GM21737 (cell line): ENCODE results near the gene MAP2K1.
"Not testable (repeated sequence)": the region's sequence is repeated elsewhere in the genome, so short reads cannot be mapped to it uniquely, and the experiment has no call there.

Experiments used
- ATAC-seq: cut with Tn5 transposase; IDR thresholded peaks from one replicate; pipeline ENCODE4 v1.9.1; 2021; ENCODE audit warnings: mild to moderate bottlenecking, moderate library complexity; ENCODE audit not compliant: unreplicated experiment

Gene MAP2K1

GRCh38 chr15:66472176-66472999, 85.7 kb downstream of the MAP2K1 start:
- ATAC-seq = peak; percentile 86

GRCh38 chr15:66474135-66474534, 87.4 kb downstream of the MAP2K1 start:
- ATAC-seq = no peak

GRCh38 chr15:66474963-66475362, 88.3 kb downstream of the MAP2K1 start:
- no peak for ATAC-seq

GRCh38 chr15:66476535-66476934, 89.8 kb downstream of the MAP2K1 start:
- no peak for ATAC-seq

GRCh38 chr15:66477011-66477410, 90.3 kb downstream of the MAP2K1 start:
- ATAC-seq = no peak

- ATAC-seq = no peak
Observed at GRCh38 chr15:66480267-66480666, 93.6 kb downstream of the MAP2K1 start.

GRCh38 chr15:66481107-66481856, 94.6 kb downstream of the MAP2K1 start:
- no peak for ATAC-seq

- ATAC-seq = no peak
Observed at GRCh38 chr15:66482539-66482938, 95.8 kb downstream of the MAP2K1 start.

- no peak for ATAC-seq
Observed at GRCh38 chr15:66483131-66483566, 96.4 kb downstream of the MAP2K1 start.

- no peak for ATAC-seq
Observed at GRCh38 chr15:66484539-66485112, 97.9 kb downstream of the MAP2K1 start.

- ATAC-seq = no peak
Observed at GRCh38 chr15:66486887-66487286, 100.2 kb downstream of the MAP2K1 start.

- ATAC-seq = no peak
Observed at GRCh38 chr15:66488525-66488924, 101.8 kb downstream of the MAP2K1 start.

- ATAC-seq = no peak
Observed at GRCh38 chr15:66489179-66489791, 102.6 kb downstream of the MAP2K1 start.

GRCh38 chr15:66491846-66492245, 105.1 kb downstream of the MAP2K1 start:
- no peak for ATAC-seq

- no peak for ATAC-seq
Observed at GRCh38 chr15:66494262-66494661, 107.5 kb downstream of the MAP2K1 start.

- ATAC-seq = peak; percentile 18
Observed at GRCh38 chr15:66496951-66497501, 110.3 kb downstream of the MAP2K1 start.

- ATAC-seq = peak; percentile 66
Observed at GRCh38 chr15:66497502-66498455, 111.1 kb downstream of the MAP2K1 start, which contains the start of gene SNAPC5. Gene SNAPC5 (minus strand): TSS chr15:66497762. CDS start chr15:66497731, 31 bp downstream.

- no peak for ATAC-seq
Observed at GRCh38 chr15:66498501-66499386, 112.0 kb downstream of the MAP2K1 start.

- not testable (repeated sequence) for ATAC-seq
Observed at GRCh38 chr15:66500346-66500745, 113.6 kb downstream of the MAP2K1 start.
